Kidney glomerular epithelial cell (primary cell): ENCODE results near the gene VSIR.

ENCODE experiments used
- DNase-seq: peaks from one replicate; lab custom pipeline; 2025; lab: John Stamatoyannopoulos, UW

The VSIR gene

DNA sequence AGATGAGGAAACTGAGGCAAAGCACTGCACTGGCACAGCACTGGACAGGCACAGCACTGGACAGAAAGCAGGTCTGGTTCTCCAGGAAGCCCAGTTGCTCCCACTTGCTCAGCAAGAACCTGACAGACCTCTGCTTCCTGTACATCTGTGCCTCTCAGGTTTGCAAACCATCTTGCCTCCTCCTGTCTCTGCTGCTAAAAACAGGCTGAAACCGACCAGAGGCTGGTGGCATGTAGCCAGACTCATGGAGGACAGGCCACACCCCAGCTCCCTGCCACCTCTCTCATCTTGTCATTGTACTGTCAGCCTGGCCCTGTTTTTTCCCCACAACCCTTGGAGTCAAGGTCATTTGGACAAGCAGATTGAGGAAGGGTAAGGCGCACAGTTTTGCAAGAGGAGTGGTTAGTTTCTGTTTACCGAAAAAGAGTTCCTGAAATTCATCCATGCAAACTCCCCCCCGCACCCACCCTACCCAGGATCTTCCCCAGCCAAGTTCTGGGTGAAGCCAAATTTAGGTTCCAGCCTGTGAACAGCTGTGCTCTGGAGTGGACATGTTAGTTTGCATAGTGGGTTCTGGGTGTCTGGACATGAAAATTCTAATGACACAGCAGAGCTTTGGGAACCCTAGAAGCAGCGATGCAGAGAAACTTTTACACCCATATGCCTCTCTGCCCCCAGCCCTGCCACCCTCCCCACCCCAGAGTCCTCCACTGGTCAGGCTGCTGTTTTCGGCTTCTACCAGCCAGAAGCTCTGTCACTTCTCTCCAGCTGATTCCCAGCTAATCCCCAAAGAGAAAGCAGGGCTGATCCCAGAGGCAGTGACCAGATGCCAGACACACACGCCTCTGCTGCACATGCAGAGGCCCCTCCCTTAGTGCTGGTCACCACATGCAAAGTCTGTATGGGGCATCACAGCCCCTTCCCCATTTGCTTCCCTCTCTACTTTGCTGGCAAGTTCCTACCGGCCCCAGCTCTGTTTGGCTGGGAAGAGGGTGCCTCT, 45.3 kb downstream of the VSIR start:
- DNase-seq: no peak

DNA sequence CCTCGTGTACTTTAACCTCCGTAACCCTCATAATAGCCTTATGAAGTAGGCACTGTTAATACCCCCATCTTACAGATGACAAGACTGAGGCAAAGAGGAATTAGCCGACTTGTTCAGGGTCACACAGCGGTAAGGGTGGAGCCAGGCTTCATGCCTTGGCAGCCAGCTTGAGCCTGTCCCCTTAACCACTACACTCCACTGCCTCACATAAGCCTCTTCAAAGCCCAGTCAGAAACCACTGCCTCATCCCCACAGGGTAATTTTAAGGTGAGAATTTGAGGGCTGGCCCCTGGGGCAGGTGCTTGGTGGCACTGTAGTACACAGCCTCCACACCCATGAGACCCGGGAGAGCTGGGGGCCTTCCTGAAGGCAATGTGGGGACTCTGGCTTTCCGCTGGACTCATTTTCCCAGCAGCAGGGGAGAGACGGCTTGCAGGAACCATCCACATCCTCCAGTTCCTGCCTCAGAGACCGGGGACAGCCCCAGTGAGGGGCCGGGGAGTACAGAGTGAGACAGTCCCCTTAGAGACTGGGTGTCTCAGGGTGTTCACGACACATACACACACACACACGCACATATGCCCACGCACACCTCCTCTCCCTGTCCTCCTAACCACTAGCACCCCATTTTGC, 46.1 kb downstream of the VSIR start:
- no peak for DNase-seq

GRCh38 chr10:71726580-71727104, 46.7 kb downstream of the VSIR start:
- DNase-seq: no peak

GRCh38 chr10:71725998-71726579, 47.2 kb downstream of the VSIR start:
- DNase-seq: no peak

DNA sequence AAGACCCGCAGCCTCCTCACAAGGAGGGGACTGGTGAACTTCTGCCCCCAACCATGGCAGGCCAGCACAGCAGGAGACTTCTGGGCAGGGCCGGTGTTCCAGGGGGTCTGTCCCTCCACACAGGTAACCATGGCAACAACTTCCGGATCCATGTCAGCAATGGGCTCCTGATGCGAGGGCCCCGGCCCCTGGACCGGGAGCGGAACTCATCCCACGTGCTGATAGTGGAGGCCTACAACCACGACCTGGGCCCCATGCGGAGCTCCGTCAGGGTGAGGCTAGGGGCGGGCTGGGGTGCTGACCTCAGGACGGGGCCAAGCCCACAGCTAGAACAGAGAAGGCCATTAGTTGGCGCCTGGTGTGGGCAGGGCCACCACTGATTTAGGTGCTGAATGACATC, 48.1 kb downstream of the VSIR start:
- DNase-seq: no peak

DNA sequence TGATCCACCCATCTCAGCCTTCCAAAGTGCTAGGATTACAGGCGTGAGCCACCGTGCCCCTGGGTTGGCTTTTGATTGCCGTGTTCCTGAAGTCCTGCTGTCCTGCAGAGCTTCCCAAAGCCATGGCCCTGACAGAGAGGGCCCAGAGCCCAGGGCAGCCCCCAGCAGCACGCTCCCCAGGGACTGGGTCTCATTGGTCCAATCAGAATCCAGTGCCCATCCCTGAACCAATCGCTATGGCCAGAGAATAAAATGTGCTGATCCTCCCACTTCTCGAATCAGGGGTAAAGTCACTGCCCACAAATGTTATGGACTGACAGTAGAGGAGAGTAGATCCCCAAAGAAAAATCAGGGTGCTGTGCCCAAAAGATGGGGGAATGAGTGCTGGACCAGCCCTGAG, 48.8 kb downstream of the VSIR start:
- DNase-seq: no peak

GRCh38 chr10:71723311-71723710, 50.0 kb downstream of the VSIR start:
- no peak for DNase-seq

DNA sequence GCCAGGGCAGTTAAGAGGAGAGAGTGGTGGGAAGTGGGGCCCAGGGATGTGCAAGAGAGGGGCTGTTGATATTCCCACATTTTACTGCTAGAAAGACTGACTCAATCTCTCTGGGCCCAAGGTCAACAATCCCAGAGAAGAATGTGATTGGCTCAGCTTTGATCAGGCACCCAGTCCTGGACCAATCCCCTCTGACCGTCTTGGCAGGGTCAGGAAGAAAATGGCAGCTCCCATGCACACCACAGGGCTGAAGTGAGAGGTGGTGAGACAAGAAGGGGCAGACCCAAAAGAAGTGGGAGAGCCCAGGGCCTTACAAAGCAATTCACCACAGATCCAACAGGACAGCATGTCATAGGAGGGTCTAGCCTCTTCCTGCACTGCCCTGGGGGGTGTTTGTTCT, 50.5 kb downstream of the VSIR start:
- DNase-seq: no peak

- no peak for DNase-seq
Observed at GRCh38 chr10:71721313-71721712, 52.0 kb downstream of the VSIR start.

GRCh38 chr10:71720288-71720687, 53.0 kb downstream of the VSIR start:
- DNase-seq: no peak

DNA sequence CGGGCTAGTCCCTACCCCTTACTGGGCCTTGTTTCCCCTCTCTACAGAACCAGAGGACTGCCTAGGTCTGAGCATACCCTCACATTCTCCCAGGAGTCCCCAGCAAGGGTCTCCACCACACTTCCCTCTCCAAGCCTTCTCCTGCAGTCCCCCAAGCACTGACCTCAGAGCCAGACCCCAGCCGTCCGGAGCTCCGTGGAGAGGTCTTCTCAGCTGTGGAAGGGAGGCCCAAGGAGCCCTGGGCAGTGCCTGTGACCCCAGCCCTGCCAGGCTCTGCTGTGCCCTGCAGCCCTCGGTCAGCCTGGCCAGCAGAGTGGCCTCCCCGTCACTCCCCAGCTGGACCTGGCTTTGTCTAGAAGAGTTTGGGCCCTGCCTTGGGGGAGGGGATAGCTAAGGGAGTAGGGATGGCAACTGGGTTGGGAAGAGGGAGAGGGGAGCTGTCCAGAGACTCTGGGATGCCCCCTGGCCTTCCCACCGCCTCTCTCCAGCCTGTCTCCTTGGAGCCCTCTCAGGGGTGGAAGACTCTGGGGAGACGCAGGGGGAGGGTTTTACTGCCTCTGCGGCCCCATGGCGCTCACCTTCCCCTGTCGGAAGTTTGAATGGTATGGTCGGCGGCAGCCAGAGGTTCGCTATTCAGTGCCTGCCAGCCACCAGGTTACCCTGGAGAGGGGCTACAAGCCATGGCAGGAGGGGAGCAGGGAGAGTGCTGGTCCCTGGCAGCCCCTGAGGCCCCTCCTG, 53.7 kb downstream of the VSIR start, which contains the start of gene C10orf105:
TSS of gene C10orf105 (minus strand) at position 315 of the 738 bp plus-strand sequence. CDS start 3,441 bp downstream, outside the sequence.
- DNase-seq: no peak

DNA sequence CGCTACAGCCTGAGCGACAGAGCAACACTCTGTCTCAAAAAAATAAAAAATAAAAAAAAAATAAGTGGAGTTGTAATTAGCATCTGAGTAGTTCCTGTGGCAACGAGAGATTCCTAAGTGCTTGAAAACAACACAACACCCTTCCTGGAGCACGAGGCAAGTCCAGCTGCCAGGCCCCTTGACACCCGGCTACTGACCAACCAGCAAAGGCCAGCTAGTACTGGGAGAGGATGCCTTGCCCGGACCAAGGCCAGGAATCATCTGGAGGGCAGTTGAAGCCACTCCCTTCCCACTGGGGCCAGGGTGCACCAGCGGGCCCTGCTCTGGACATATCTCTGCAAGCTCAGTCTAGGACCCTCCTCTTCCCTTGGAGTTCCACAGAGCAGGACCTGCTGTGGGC, 54.3 kb downstream of the VSIR start:
- DNase-seq: no peak

GRCh38 chr10:71718165-71718698, 55.1 kb downstream of the VSIR start:
- DNase-seq: no peak

GRCh38 chr10:71717551-71717951, 55.8 kb downstream of the VSIR start:
- no peak for DNase-seq

GRCh38 chr10:71717056-71717455, 56.3 kb downstream of the VSIR start:
- no peak for DNase-seq

DNA sequence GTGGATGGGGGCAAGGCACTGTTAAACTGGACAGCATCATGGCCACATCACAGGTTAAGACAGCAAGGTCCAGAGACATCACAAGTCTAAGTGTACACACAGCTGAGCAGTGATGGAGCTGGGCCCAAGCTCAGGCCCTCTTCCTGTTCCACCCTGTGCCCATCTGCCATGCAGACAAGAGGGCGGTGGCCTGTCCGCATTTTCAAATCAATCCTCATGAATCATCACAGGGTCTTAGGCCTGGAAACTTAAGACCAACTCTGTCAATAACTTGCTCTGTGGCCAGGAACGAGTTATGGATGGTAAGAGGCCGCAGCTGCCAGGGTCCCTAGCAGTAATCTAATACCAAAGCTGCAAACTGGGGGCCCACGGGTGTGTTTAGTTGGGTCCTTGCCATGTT, 56.9 kb downstream of the VSIR start:
- DNase-seq: no peak

- no peak for DNase-seq
Observed at GRCh38 chr10:71715860-71716259, 57.5 kb downstream of the VSIR start.

- DNase-seq: no peak
Observed at GRCh38 chr10:71715026-71715425, 58.3 kb downstream of the VSIR start.

DNA sequence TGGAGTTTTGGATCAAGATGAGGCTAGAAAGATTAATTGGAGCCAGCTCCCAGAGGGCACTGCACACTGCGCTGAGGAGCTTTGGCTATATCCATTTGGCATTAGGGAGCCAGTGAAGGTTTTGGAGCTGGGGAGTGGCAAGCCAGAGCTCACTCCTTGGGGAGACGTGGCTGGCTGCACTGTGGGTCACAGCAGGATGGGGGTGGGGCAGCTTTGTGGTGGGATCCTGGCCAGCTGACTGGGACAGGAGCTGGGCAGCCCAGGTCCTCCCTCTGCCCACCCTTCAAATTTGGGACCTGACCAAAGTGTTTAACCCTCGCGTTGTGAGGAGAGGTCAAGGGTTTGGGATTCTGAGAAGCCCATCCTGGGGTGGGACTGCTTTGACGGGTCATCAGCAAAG, 58.7 kb downstream of the VSIR start:
- DNase-seq: no peak

- no peak for DNase-seq
Observed at GRCh38 chr10:71714031-71714410, 59.3 kb downstream of the VSIR start.

- DNase-seq: peak; percentile 80
Observed at GRCh38 chr10:71713135-71714030, 59.9 kb downstream of the VSIR start.
